ENCODE data around the gene BST2. TPM values are rescaled to one million over a fixed set of nuclear protein-coding genes. Genes with fewer than 3 reads are reported as not detected.

BST2 gene
- polyA plus RNA-seq, 1 donor (not counting 4 experiments of a cell fraction or from before 2014, with no cell fraction given), result 4.4 TPM

- H3K79me2 ChIP-seq (ENCODE audit: control insufficient read depth, insufficient read depth, low read length), result no peaks in the 10 kb centered on the region
- no peaks in the 10 kb centered on the region for H3K36me3 ChIP-seq (ENCODE audit: control insufficient read depth in 2 of 2, extremely low read depth in 1 of 2, insufficient read depth in 2 of 2, low read length in 2 of 2)
- TF ChIP-seq CTCF (optimal IDR thresholded peaks at IDR 0.05 in 1 of 3, IDR thresholded peaks at IDR 0.05 in 1 of 3, conservative IDR thresholded peaks at IDR 0.05 in 1 of 3; ENCODE audit: extremely low read depth in 1 of 3, insufficient read depth in 2 of 3, low read length in 3 of 3) (peak; percentile 87 to 98 (median 90)), EZH2 (IDR thresholded peaks at IDR 0.05; ENCODE audit: low read length) (no peak)
- H4K20me1 ChIP-seq (ENCODE audit: control insufficient read depth, extremely low read depth, insufficient read depth, low read length), result no peaks in the 10 kb centered on the region
- no peaks in the 10 kb centered on the region for H3K9me1 ChIP-seq (ENCODE audit: control insufficient read depth, extremely low read depth, insufficient read depth, low read length)
- no peak overlapping the region for H3K9ac ChIP-seq (ENCODE audit: control insufficient read depth, extremely low read depth, insufficient read depth, low read length)
- dilution Hi-C loops (cut with MboI; ENCODE audit: extremely low pct_ligation_motif_present, low sequenced_read_pairs), result no loop called here
- no peak overlapping the region for H2AFZ ChIP-seq (ENCODE audit: control insufficient read depth, low read length)
- H3K9me3 ChIP-seq (ENCODE audit: control insufficient read depth, low read depth, low read length), result no peaks in the 10 kb centered on the region
- H3K27me3 ChIP-seq (ENCODE audit: control insufficient read depth, extremely low read depth, insufficient read depth, low read length), result peaks cover 4% of the 10 kb centered on the region
- peaks cover 3% of the 10 kb centered on the region for H3K4me1 ChIP-seq (ENCODE audit: control insufficient read depth, extremely low read depth, insufficient read depth, low read length)
- FAIRE-seq, result no peak
- H3K4me3 ChIP-seq (ENCODE audit: control insufficient read depth in 2 of 3, extremely low read depth in 1 of 3, insufficient read depth in 2 of 3, low read depth in 1 of 3, low read length in 3 of 3), result no peak overlapping the region
- no peak for DNase-seq (ENCODE audit: low read depth, low spot score)
- H3K4me2 ChIP-seq (ENCODE audit: control insufficient read depth, extremely low read depth, insufficient read depth, low read depth, low read length), result no peak overlapping the region
- H3K27ac ChIP-seq (ENCODE audit: control insufficient read depth, insufficient read depth, low read length), result no peak overlapping the region
Observed at GRCh38 chr19:17385878-17386611, 19.4 kb downstream of the BST2 start.

- dilution Hi-C loops (cut with MboI; ENCODE audit: extremely low pct_ligation_motif_present, low sequenced_read_pairs), result no loop called here
- Histone ChIP-seq H3K27ac (ENCODE audit: control insufficient read depth, insufficient read depth, low read length) (no peak overlapping the region), H2AFZ (ENCODE audit: control insufficient read depth, low read length) (no peak overlapping the region), H3K36me3 (ENCODE audit: control insufficient read depth in 2 of 2, extremely low read depth in 1 of 2, insufficient read depth in 2 of 2, low read length in 2 of 2) (no peaks in the 10 kb centered on the region), H4K20me1 (ENCODE audit: control insufficient read depth, extremely low read depth, insufficient read depth, low read length) (no peaks in the 10 kb centered on the region), H3K27me3 (ENCODE audit: control insufficient read depth, extremely low read depth, insufficient read depth, low read length) (no peaks in the 10 kb centered on the region), H3K4me3 (ENCODE audit: control insufficient read depth in 2 of 3, extremely low read depth in 1 of 3, insufficient read depth in 2 of 3, low read depth in 1 of 3, low read length in 3 of 3) (no peak overlapping the region), H3K9ac (ENCODE audit: control insufficient read depth, extremely low read depth, insufficient read depth, low read length) (no peak overlapping the region), H3K4me1 (ENCODE audit: control insufficient read depth, extremely low read depth, insufficient read depth, low read length) (no peaks in the 10 kb centered on the region), H3K79me2 (ENCODE audit: control insufficient read depth, insufficient read depth, low read length) (no peaks in the 10 kb centered on the region), H3K4me2 (ENCODE audit: control insufficient read depth, extremely low read depth, insufficient read depth, low read depth, low read length) (no peak overlapping the region), H3K9me3 (ENCODE audit: control insufficient read depth, low read depth, low read length) (no peaks in the 10 kb centered on the region), H3K9me1 (ENCODE audit: control insufficient read depth, extremely low read depth, insufficient read depth, low read length) (no peaks in the 10 kb centered on the region)
- TF ChIP-seq CTCF (optimal IDR thresholded peaks at IDR 0.05 in 1 of 3, IDR thresholded peaks at IDR 0.05 in 1 of 3, conservative IDR thresholded peaks at IDR 0.05 in 1 of 3; ENCODE audit: extremely low read depth in 1 of 3, insufficient read depth in 2 of 3, low read length in 3 of 3) (no peak), EZH2 (IDR thresholded peaks at IDR 0.05; ENCODE audit: low read length) (no peak)
- no peak for DNase-seq (ENCODE audit: low read depth, low spot score)
- FAIRE-seq, result no peak
Observed at GRCh38 chr19:17380426-17381138, 24.8 kb downstream of the BST2 start.
